Stimulated activated CD4-positive, alpha-beta T cell treated with anti-CD3 and anti-CD28 coated beads, TNF-alpha, amount 100 ng/mL, for 4 hours (primary cell): Measurements from ENCODE around the gene POMT2.
"Not testable (repeated sequence)": the region's sequence is repeated elsewhere in the genome, so short reads cannot be mapped to it uniquely, and the experiment has no call there.

Source experiments
- DNase-seq, 3 experiments: peaks; one replicate each; pipeline ENCODE4 v3.0.0-alpha.2; 2020; ENCODE audit warnings: low read depth in 3 of 3

POMT2 gene, protein sequence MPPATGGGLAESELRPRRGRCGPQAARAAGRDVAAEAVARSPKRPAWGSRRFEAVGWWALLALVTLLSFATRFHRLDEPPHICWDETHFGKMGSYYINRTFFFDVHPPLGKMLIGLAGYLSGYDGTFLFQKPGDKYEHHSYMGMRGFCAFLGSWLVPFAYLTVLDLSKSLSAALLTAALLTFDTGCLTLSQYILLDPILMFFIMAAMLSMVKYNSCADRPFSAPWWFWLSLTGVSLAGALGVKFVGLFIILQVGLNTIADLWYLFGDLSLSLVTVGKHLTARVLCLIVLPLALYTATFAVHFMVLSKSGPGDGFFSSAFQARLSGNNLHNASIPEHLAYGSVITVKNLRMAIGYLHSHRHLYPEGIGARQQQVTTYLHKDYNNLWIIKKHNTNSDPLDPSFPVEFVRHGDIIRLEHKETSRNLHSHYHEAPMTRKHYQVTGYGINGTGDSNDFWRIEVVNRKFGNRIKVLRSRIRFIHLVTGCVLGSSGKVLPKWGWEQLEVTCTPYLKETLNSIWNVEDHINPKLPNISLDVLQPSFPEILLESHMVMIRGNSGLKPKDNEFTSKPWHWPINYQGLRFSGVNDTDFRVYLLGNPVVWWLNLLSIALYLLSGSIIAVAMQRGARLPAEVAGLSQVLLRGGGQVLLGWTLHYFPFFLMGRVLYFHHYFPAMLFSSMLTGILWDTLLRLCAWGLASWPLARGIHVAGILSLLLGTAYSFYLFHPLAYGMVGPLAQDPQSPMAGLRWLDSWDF

DNA sequence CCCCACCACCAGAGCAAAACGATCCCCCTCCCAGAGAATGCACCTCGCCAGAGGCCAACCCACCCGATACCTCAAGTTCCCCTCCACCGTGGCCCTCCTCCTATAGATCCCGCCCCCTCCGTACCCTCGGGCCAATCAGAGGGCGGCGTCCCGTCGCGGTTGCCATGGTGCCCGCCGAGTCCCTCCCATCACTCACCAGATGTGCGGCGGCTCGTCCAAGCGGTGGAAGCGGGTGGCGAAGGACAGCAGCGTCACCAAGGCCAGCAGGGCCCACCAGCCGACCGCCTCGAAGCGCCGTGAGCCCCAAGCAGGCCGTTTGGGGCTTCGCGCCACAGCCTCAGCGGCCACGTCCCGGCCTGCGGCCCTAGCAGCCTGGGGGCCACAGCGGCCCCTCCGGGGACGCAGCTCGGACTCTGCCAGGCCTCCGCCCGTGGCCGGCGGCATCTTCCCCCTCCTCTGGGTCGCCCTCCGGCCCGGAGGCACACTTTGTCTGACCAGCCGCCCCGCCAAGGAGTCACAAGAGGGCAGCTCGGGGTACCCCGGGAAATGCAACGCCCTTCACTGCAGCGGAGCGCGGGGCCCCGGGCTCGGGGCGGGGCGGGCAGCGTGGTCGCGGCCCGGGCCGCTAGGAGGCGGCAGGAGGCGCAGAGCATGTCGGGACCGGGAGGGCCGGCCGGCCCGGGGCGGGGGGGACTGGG lies at the start of gene POMT2:
Gene POMT2 (minus strand): TSS at position 646 of the 698 bp plus-strand sequence. CDS start 202 bp downstream, at position 444.
- DNase-seq: peak; percentile 80 to 91 (median 88)

DNA sequence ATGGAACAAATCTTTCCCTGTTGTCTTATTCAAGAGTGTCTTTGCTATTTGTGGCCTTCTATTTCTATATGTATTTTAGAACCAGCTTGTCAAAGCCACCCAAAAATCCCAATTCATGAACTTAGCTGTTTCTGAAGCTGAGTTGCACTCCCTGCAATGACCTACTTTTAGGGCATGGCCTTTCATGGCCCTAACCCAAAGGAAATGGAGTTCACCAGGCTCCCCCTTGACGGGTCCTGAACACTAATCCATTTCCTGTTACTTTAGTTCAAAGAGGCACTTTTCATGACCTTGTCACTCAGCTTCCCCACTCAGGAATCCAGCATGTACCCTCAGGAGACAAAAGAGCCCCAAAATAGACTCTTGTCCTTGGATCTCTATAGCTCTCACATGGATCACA lies 48.6 kb upstream of the POMT2 start:
- DNase-seq: no peak

GRCh38 chr14:77364146-77364545 lies 43.5 kb upstream of the POMT2 start:
- DNase-seq: no peak

DNA sequence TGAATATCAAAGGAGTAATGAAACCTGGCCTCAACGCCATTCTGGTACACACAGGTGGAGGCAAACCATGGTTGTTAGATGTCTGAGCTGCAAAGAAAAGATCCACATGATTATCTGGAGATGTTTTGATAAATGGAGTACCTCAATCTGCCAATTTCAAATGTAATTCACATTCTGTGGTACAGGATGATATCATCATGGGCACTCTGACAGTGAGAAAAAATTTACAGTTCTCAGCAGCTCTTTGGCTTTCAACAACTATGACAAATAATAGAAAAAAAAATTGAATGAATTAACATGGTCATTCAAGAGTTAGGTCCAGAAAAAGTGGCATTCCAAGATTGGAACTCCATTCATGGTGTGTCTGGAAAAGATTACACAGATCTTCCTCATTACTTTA lies 38.9 kb upstream of the POMT2 start:
- no peak for DNase-seq

GRCh38 chr14:77356899-77357298 lies 36.2 kb upstream of the POMT2 start:
- no peak for DNase-seq

DNA sequence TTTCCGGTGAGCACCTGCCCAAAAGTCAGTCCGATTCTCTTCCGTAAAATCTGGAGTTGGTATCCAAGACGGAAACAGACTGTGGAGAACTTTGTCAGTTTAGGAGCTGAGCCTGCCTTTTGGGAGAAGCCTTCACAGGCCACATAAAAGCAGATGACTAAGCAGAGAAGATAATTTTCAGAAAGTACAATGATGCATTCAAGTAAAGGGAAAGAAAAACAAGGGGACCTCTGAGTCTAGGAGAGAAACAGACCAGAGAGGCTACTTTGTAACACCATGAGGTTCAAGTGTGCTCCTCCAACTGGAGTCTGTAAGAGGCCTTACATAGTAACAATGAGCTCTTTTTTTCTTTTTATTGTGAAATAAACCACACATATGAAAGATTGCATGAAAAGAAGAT lies 35.1 kb upstream of the POMT2 start:
- no peak for DNase-seq

- no peak for DNase-seq
These were observed 32.9 kb upstream of the POMT2 start for GRCh38 chr14:77353469-77354141.

GRCh38 chr14:77347751-77348150 lies 27.1 kb upstream of the POMT2 start:
- no peak for DNase-seq

DNA sequence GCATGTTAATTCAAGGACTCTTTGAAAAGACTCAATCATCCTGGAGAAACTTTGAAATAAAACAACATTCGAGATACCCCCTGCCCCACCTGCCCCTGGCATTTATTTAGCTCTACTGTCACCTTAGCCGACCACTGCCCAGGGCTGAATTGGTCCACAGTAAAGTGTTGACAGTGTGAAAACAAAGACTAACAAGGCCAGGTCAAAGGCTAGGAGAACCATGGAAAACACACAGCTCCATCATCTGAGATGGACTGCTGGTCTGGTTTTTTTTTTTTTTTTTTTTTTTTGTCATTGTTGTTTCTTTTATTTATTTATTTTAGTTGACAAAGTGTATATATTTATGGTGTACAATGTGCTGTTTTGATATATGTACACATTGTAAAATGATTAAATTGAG lies 25.8 kb upstream of the POMT2 start:
- DNase-seq: no peak

- no peak for DNase-seq
These were observed 23.8 kb upstream of the POMT2 start for GRCh38 chr14:77344377-77344996.

DNA sequence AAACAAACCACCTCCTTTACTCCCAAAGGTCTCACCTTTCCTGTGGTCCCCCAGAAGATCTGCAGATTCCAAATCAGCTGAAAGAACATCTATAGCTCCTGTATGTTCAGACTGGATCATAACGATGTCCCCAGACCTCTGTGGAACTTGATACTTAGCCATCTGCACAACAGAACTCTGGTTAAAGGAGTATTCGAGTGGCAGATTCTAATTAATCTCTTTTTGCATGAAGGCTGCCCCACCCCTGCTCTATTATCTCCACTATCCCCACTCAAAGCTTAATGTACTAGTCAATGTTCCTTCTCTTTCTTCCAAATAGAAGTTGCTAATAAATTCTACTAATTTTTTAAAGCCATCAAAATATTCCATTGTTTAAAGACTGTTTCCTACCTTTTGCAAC lies 23.0 kb upstream of the POMT2 start:
- no peak for DNase-seq

- DNase-seq: no peak
These were observed 22.2 kb upstream of the POMT2 start for GRCh38 chr14:77342726-77343397.

DNA sequence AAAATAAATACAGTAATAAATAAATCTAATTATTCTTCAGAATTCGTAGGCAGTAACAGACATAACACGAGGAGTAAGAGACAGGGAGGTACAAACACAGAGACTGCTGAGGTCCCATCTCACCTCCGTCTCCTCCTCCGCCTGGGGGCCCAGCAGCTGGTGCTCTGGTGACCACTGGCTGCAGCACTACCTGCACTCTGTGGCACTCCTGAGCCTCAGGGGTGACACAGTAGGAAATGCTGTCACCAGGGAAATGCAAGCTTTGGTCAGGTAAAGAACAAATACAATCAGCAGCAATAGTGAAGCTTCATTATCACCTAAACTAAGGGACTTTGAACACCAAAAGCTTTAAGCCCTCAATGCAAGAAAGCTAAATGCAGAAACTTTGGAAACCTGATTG lies 19.7 kb upstream of the POMT2 start:
- no peak for DNase-seq

GRCh38 chr14:77339407-77339806 lies 18.7 kb upstream of the POMT2 start:
- DNase-seq: no peak

DNA sequence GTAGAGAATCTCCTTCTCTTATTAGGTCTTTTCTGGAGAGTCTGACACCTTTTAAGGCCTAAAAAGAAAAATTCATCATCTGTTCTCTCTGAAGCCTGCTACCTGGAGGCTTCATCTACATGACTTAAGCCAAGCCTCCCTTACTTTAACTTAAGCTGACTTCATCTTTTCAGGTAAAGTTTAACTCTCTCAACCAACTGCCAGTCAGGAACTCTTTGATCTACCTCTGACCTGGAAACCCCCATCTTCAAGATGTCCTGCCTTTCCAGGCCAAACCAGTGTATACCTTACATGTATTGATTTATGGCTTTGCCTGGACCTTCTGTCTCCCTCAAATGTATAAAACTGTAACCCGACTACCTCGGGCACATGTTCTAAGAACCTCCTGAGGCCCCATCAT lies 17.6 kb upstream of the POMT2 start:
- no peak for DNase-seq

GRCh38 chr14:77337880-77338279 lies 17.2 kb upstream of the POMT2 start:
- DNase-seq: no peak

DNA sequence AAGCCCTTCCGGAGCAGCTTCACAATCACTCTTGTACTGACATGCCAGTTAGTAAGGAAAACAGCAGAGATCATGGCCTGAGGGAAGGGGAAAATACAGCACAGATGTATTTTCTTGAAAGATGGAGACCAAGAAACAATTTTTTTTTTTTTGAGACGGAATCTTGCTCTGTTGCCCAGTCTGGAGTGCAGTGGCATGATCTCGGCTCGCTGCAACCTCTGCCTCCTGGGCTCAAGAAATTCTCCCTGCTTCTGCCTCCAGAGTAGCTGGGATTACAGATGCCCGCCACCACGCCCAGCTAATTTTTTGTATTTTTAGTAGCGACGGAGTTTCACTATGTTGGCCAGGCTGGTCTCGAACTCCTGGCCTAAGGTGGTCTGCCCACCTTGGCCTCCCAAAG lies 16.6 kb upstream of the POMT2 start:
- DNase-seq: not testable (repeated sequence)

- DNase-seq: no peak
These were observed 14.9 kb upstream of the POMT2 start for GRCh38 chr14:77335576-77335975.

- no peak for DNase-seq
These were observed 9.2 kb upstream of the POMT2 start for GRCh38 chr14:77329872-77330271.

DNA sequence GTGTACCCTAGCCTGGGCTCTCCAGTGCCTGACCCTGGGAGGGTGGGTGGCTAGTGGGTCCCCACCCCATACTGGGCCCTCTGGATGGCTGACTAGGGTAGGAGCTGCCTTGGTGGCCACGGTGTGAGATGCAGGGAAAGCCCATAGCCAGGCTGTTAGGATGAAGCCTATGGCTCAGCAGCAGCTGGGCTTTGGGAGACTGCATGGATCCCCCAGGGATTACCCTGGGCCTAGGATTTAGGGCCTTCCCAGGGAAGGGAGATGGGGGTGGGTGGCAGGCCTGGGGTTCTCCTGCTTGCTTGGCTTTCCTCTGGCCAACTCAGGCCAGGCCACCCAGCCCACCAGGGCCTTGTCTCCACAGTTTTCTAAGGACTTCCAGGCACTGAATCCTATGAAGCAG lies 6.4 kb upstream of the POMT2 start:
- no peak for DNase-seq

GRCh38 chr14:77325746-77326094 lies 5.0 kb upstream of the POMT2 start:
- no peak for DNase-seq
